D721Med (cell line): ENCODE measurements around the gene DYNLT1.

Source experiments
- DNase-seq: peaks from one replicate; pipeline ENCODE4 v3.0.0; 2011; ENCODE audit warnings: low spot score; ENCODE audit not compliant: insufficient read length
- FAIRE-seq: peaks from 2 replicates; lab custom pipeline; 2011; peaks lifted over from hg19 to GRCh38; lab: Jason Lieb, UNC
- TF ChIP-seq, protein P1 (sequence below): IDR thresholded peaks from 2 replicates; pipeline ENCODE4 v1.5.1; 2012; ENCODE audit warnings: mild to moderate bottlenecking, control low read depth; ENCODE audit not compliant: insufficient read depth; ENCODE audit errors: missing control alignments

Gene DYNLT1

DNA sequence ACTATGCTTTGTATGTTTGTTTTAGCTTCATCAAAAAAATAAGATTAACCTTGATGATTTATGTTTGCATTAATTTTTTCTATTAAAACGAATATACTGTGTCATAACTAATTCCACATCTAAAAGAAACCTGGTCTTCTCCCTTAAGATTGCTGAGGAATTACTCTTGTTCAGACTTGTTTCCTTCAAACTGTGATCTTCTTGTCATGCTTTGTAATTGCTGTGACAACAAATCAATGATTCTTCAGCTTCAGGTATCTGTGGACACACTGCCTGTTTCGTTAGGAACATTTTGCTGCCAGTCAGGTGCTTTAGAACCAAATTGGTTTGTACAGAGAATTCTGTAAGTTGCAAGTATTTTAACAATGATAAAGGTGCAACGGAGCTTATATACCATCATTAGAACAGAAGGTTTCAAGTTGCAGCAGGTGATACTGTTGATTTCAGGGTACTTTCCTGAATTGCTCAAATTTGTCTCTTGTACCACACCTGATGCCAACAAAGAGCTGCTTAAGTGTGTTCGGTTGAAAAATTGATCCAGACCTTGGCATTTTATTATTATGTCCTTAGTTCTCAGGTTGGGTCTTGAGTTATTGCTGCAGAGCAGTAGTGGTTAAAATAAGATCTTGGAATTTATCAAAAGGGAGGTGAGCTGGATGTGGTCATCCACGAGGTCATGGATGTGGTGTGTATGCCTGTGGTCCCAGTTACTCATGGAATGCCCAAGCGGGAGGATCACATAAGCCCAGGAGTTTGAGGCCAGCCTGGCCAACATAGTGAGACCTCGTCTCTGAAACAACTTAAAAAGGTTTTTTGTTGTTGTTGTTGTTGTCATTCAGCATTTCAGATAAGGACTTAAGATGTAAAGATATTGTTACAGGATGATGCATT, 24.8 kb upstream of the DYNLT1 start:
- FAIRE-seq (no peak), DNase-seq (no peak)
- TF ChIP-seq, protein P1, sequence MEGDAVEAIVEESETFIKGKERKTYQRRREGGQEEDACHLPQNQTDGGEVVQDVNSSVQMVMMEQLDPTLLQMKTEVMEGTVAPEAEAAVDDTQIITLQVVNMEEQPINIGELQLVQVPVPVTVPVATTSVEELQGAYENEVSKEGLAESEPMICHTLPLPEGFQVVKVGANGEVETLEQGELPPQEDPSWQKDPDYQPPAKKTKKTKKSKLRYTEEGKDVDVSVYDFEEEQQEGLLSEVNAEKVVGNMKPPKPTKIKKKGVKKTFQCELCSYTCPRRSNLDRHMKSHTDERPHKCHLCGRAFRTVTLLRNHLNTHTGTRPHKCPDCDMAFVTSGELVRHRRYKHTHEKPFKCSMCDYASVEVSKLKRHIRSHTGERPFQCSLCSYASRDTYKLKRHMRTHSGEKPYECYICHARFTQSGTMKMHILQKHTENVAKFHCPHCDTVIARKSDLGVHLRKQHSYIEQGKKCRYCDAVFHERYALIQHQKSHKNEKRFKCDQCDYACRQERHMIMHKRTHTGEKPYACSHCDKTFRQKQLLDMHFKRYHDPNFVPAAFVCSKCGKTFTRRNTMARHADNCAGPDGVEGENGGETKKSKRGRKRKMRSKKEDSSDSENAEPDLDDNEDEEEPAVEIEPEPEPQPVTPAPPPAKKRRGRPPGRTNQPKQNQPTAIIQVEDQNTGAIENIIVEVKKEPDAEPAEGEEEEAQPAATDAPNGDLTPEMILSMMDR = no peak

- TF ChIP-seq, protein P1 = no peak
- DNase-seq (no peak), FAIRE-seq (no peak)
Observed at GRCh38 chr6:158668707-158669103, 24.2 kb upstream of the DYNLT1 start.

DNA sequence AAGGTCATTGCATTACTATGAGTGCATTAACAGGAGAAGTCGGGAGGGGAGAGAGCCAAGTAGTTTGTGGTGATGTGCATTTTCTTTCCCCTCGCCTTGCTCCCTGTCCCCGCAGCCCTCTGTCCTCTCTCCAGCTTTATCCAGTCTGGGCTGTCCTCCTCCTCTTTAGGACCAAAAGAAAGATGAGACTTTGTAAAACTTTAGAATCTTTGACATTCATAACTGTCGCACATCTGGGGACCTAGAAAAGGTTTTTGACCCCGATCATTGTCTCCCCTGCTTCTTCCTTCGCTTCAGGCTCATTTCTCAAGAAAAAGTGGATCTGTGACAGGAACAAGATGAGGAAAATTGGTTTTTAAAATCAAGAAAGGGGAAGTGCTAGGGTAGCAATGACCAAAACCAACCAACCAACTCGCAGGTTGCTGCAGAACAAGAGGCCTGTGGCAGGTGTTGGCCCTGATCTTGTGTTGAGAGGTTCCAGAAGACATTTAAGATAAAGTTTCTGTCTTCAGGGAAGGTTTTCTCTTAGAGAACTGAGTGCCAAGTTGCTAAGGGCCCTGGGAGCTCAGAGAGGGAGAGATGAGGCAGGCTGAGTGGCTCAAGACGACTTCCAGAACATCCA, 22.9 kb upstream of the DYNLT1 start:
- FAIRE-seq (no peak), DNase-seq (no peak)
- TF ChIP-seq, protein P1 = no peak

DNA sequence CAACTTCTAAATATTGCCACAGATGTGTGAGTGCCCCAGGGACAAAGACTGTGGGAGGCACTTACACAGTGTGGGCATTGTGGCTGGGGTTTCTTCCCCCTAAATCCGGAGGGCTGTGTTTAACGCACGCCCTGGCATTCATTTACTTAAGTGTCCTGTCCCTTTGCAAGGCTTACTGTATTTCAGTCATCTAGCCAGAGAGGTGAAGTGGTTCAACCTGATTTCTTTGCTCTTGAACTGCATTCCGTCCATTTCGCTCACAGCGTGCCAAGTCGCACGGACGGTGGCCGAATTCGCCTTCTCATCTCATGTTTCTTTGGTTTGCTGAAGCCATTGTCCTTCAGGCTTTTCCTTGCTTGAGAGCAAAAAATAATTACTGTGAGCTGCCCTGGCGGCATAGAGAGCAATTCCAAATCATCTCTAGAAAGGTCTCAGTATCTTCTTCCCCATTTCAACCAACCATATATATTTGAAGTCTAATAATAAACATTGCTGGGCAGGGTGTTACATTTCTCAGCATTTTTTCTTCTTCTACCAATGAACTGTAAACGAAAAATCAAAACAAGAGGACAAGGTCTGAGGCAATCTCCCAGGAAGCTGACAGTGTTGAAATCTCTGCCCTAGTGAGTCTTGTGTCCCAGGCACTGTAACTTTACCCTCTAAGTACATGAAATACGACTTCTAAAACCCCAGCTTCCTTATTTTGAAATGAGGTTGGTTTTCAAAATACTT, 22.3 kb upstream of the DYNLT1 start:
- FAIRE-seq = no peak
- TF ChIP-seq, protein P1 = no peak
- DNase-seq = no peak

GRCh38 chr6:158665332-158665731, 20.8 kb upstream of the DYNLT1 start:
- TF ChIP-seq, protein P1 = no peak
- DNase-seq = no peak
- FAIRE-seq = no peak

GRCh38 chr6:158663625-158664165, 19.2 kb upstream of the DYNLT1 start:
- TF ChIP-seq, protein P1 = no peak
- DNase-seq (no peak), FAIRE-seq (no peak)
